Measurements from ENCODE around the gene CNTNAP2.

DNA sequence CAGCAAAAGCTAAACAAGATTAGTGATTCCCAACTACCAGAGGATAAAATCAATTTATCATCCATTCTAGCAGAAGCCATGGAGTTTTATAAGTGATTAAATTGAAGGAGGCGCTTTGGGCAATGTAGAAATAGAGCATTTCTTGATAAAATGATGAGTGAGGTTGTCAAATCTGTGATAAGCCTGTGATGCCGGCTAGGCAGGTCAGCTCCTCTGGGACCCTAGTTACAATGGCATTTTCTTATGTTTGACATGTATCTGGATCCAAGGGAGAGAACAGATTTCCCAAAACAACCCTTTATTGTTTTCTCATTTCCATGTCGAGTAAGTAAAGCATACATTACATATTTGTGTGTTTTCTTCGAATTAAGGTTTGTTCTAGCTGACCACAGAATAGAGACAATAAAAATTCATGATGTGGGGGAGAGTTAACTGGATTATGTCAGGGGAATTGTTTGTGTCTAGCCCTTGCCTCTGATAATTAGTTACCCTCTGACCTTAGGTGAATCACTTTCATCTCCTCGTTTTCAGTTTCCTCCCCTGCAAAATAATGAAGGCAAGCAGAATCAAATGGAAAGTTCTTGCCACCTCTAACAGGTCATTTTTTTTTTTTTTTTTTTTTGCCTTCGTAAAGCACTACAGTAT is 378.5 kb downstream of the CNTNAP2 start:
- no peak for TF ChIP-seq EP300 (IDR thresholded peaks at IDR 0.05)
- no peak for TF ChIP-seq POLR2A (IDR thresholded peaks at IDR 0.05)
- TF ChIP-seq, protein P1, sequence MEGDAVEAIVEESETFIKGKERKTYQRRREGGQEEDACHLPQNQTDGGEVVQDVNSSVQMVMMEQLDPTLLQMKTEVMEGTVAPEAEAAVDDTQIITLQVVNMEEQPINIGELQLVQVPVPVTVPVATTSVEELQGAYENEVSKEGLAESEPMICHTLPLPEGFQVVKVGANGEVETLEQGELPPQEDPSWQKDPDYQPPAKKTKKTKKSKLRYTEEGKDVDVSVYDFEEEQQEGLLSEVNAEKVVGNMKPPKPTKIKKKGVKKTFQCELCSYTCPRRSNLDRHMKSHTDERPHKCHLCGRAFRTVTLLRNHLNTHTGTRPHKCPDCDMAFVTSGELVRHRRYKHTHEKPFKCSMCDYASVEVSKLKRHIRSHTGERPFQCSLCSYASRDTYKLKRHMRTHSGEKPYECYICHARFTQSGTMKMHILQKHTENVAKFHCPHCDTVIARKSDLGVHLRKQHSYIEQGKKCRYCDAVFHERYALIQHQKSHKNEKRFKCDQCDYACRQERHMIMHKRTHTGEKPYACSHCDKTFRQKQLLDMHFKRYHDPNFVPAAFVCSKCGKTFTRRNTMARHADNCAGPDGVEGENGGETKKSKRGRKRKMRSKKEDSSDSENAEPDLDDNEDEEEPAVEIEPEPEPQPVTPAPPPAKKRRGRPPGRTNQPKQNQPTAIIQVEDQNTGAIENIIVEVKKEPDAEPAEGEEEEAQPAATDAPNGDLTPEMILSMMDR (IDR thresholded peaks at IDR 0.05) = no peak

All from tibial nerve (tissue), 4 donors.